Pancreas (tissue), 10 donors: ENCODE data around the gene CYB561A3. TPM values are rescaled to one million over a fixed set of nuclear protein-coding genes. Genes with fewer than 3 reads are reported as not detected.

Experiments
- ATAC-seq, 4 donors: fragments of 200-7000 bp; cut with Tn5 transposase; one replicate each; pipeline versions ENCODE4 v1.8.0 to v1.9.1; 2020; ENCODE audit warnings: mild to moderate bottlenecking in 4 of 4, moderate library complexity in 4 of 4
- DNase-seq, 6 donors: peaks; one replicate each; pipeline ENCODE4 v3.0.0-alpha.2; 2020
- FAIRE-seq: peaks from 2 replicates; lab custom pipeline; 2012; peaks lifted over from hg19 to GRCh38; lab: Jason Lieb, UNC
- H3K27ac ChIP-seq, 4 donors: fragments of 200-600 bp; sonication (generic); 1 replicate in 3 of 4; 2 replicates in 1 of 4; pipeline versions ENCODE4 v1.5.0 to v1.8.0; 2020
- H3K27me3 ChIP-seq, 4 donors: fragments of 200-600 bp; one replicate each; pipeline ENCODE4 v1.8.0; 2021
- H3K36me3 ChIP-seq, 3 donors: fragments of 200-600 bp; sonication (generic) in 1 of 3; one replicate each; pipeline versions ENCODE4 v1.5.0 to v1.8.0; 2020 to 2021
- H3K4me1 ChIP-seq, 3 donors: fragments of 200-600 bp; one replicate each; pipeline ENCODE4 v1.8.0; 2021
- H3K4me3 ChIP-seq, 4 donors: fragments of 200-600 bp; sonication (generic) in 2 of 4; one replicate each; pipeline versions ENCODE4 v1.5.0 to v1.8.0; 2020 to 2021
- H3K9me3 ChIP-seq, 4 donors: fragments of 200-600 bp; one replicate each; pipeline ENCODE4 v1.8.0; 2021
- CTCF ChIP-seq, 4 donors: fragments of 200-600 bp; sonication (generic) in 3 of 4; IDR thresholded peaks; one replicate each; pipeline versions ENCODE4 v1.5.0 to v1.8.0; 2021; ENCODE audit warnings: antibody characterized with exemption in 4 of 4
- WGBS, 2 donors: extraction: QIAGEN DNeasy Blood & Tissue Kit; methylation state at CpG; one replicate each; pipeline ENCODE4 v1.1.7; 2013; 5-methylcytosine and 5-hydroxymethylcytosine counted together
- intact Hi-C, 3 donors: fragments of 100-400 bp; cut with DNase I; formaldehyde crosslinking; loops; one replicate each; pipeline versions ENCODE4 v1.11.1 to v1.14.2; 2022
- polyA plus RNA-seq, 2 donors: library from polyadenylated mRNA; stranded (reverse); fragments of 200-250 nt; gene quantifications; one replicate each; pipeline ENCODE4 v1.2.3, GENCODE V29; 2013
- total RNA-seq, 6 donors: library from RNA; stranded (reverse); fragmentation: NEBNext Ultra II Directional in 4 of 6; extraction: Animal tissue kit (Norgen Biotek cat#: 25700) in 4 of 6; gene quantifications; one replicate each; pipeline versions ENCODE4 v1.2.1 to v1.2.4, GENCODE V29; 2021 to 2023
- donor health status: healthy with polysubstance abuse.
- donor health status: DM: no; HTN: no; CAD: no; lungs with moderate emphysema.
- donor health status: DM: no; HTN: no; CAD: no.
- donor health status: control.
- donor health status: control.
- donor health status: Bipolar disorder and iron deficiency.
- donor health status: DM: yes; HTN: yes; CAD: no.
- donor health status: DM: no; HTN: no; CAD: no.
- donor health status: DM: no; HTN: no; CAD: no.
- donor health status: DM: yes; HTN: yes; CAD: no.

Gene CYB561A3
- total and polyA plus RNA-seq, 8 donors, result 14.8 to 26.2 (median 22.1) TPM

- intact Hi-C loops, result no loop called here
- Histone ChIP-seq H3K36me3 (peaks cover 3 to 28% (median 21%) of the 10 kb centered on the region in 3 donors), H3K27ac (no peak overlapping the region), H3K4me1 (peaks cover 0 to 7% (median 0%) of the 10 kb centered on the region in 3 donors), H3K4me3 (no peak overlapping the region), H3K9me3 (no peaks in the 10 kb centered on the region), H3K27me3 (no peaks in the 10 kb centered on the region)
- no peak for DNase-seq
- no peak for FAIRE-seq
- no peak for ATAC-seq
- WGBS, 2 donors, result 91% methylated on average over 8 of the region's 8 CpGs
- no peak for TF ChIP-seq CTCF (IDR thresholded peaks at IDR 0.05)
These were observed 8.8 kb upstream of the CYB561A3 start for GRCh38 chr11:61370349-61371005.

GRCh38 chr11:61369372-61370348, 8.0 kb upstream of the CYB561A3 start:
- intact Hi-C loops, result no loop called here
- DNase-seq, result peak in 3 of 6 donors; percentile 51 to 59 (median 55)
- no peaks in the 10 kb centered on the region for H3K27me3 ChIP-seq
- peaks cover 3 to 30% (median 21%) of the 10 kb centered on the region in 3 donors for H3K36me3 ChIP-seq
- TF ChIP-seq CTCF (IDR thresholded peaks at IDR 0.05), result no peak
- peak; percentile 70 to 93 (median 88) for ATAC-seq
- WGBS, 2 donors, result 60 to 62% methylated on average over 9 of the region's 9 CpGs
- H3K4me1 ChIP-seq, result peaks cover 0 to 7% (median 0%) of the 10 kb centered on the region in 3 donors
- no peak overlapping the region for H3K4me3 ChIP-seq
- no peak for FAIRE-seq
- no peak overlapping the region for H3K27ac ChIP-seq
- H3K9me3 ChIP-seq, result no peaks in the 10 kb centered on the region

- FAIRE-seq, result no peak
- H3K36me3 ChIP-seq, result peaks cover 3 to 37% (median 21%) of the 10 kb centered on the region in 3 donors
These were observed 7.0 kb upstream of the CYB561A3 start for GRCh38 chr11:61368646-61369045.

GRCh38 chr11:61367406-61367805, 5.7 kb upstream of the CYB561A3 start:
- WGBS, 2 donors, result 71 to 81% methylated on average over 6 of the region's 6 CpGs
- TF ChIP-seq CTCF (IDR thresholded peaks at IDR 0.05), result no peak
- Histone ChIP-seq H3K36me3 (peaks cover 3 to 37% (median 21%) of the 10 kb centered on the region in 3 donors), H3K27me3 (no peaks in the 10 kb centered on the region), H3K4me1 (peaks cover 0 to 16% (median 8%) of the 10 kb centered on the region in 3 donors), H3K27ac (no peak overlapping the region), H3K9me3 (no peaks in the 10 kb centered on the region), H3K4me3 (no peak overlapping the region)
- FAIRE-seq (no peak), DNase-seq (no peak), ATAC-seq (no peak)
- intact Hi-C loops, result no loop called here

More at GRCh38 chr11:61368646-61369045, 7.0 kb upstream of the CYB561A3 start:
- no peak overlapping the region for H3K4me3 ChIP-seq
- no peak for ATAC-seq
- H3K27ac ChIP-seq, result no peak overlapping the region
- 93 to 95% methylated on average over 7 of the region's 7 CpGs for WGBS, 2 donors
- peaks cover 0 to 8% (median 1%) of the 10 kb centered on the region in 3 donors for H3K4me1 ChIP-seq
- no peaks in the 10 kb centered on the region for H3K9me3 ChIP-seq
- intact Hi-C loops, result no loop called here
- TF ChIP-seq CTCF (IDR thresholded peaks at IDR 0.05), result no peak
- H3K27me3 ChIP-seq, result no peaks in the 10 kb centered on the region
- DNase-seq, result no peak
